M059J (cell line): ENCODE data around the gene FBXW10. TPM values are rescaled to one million over a fixed set of nuclear protein-coding genes. Genes with fewer than 3 reads are reported as not detected.
A peak's percentile ranks its signal among the peaks of the same experiment; 100 is the strongest.
"Not testable (repeated sequence)": the region's sequence is repeated elsewhere in the genome, so short reads cannot be mapped to it uniquely, and the experiment has no call there.

ENCODE experiments used
- DNase-seq: peaks from one replicate; pipeline ENCODE4 v3.0.0-alpha.2; 2012; ENCODE audit warnings: low read depth
- total RNA-seq: library from RNA; depleted of rRNA; stranded (reverse); fragments of >200 nt; shearing (Covaris generic); gene quantifications from 2 replicates; pipeline ENCODE4 v1.2.3, GENCODE V29; 2014

FBXW10 gene
- total RNA-seq, 1 experiment from 2014 or later: 0.07 TPM

GRCh38 chr17:18747501-18747900 is 3.6 kb downstream of the FBXW10 start:
- not testable (repeated sequence) for DNase-seq

- not testable (repeated sequence) for DNase-seq
Measured at GRCh38 chr17:18750242-18750641, 6.4 kb downstream of the FBXW10 start.

- peak; percentile 4 for DNase-seq
Measured at GRCh38 chr17:18753829-18754409, 10.1 kb downstream of the FBXW10 start.

GRCh38 chr17:18755969-18756368 is 12.1 kb downstream of the FBXW10 start:
- not testable (repeated sequence) for DNase-seq

GRCh38 chr17:18757368-18758044 is 13.7 kb downstream of the FBXW10 start:
- DNase-seq: not testable (repeated sequence)

GRCh38 chr17:18758344-18758743 is 14.5 kb downstream of the FBXW10 start:
- DNase-seq: not testable (repeated sequence)

- not testable (repeated sequence) for DNase-seq
Measured at GRCh38 chr17:18760221-18760620, 16.4 kb downstream of the FBXW10 start.

GRCh38 chr17:18770572-18770971 is 26.7 kb downstream of the FBXW10 start:
- DNase-seq: not testable (repeated sequence)

- not testable (repeated sequence) for DNase-seq
Measured at GRCh38 chr17:18771066-18771465, 27.2 kb downstream of the FBXW10 start.

- no peak for DNase-seq
Measured at GRCh38 chr17:18772471-18772870, 28.6 kb downstream of the FBXW10 start.

- DNase-seq: peak; percentile 94
Measured at GRCh38 chr17:18780991-18781718, 37.3 kb downstream of the FBXW10 start, which contains the start of gene TVP23B. Gene TVP23B, plus strand, starts transcription at chr17:18781183. Its CDS starts 111 bp downstream, at chr17:18781294.

GRCh38 chr17:18781805-18782204 is 38.0 kb downstream of the FBXW10 start:
- DNase-seq: not testable (repeated sequence)

GRCh38 chr17:18785933-18786332 is 42.1 kb downstream of the FBXW10 start:
- not testable (repeated sequence) for DNase-seq

GRCh38 chr17:18786890-18787289 is 43.0 kb downstream of the FBXW10 start:
- not testable (repeated sequence) for DNase-seq

- DNase-seq: not testable (repeated sequence)
Measured at GRCh38 chr17:18791402-18791801, 47.5 kb downstream of the FBXW10 start.

GRCh38 chr17:18794841-18795240 is 51.0 kb downstream of the FBXW10 start:
- peak; percentile 19 for DNase-seq

- not testable (repeated sequence) for DNase-seq
Measured at GRCh38 chr17:18796887-18797286, 53.0 kb downstream of the FBXW10 start.

- not testable (repeated sequence) for DNase-seq
Measured at GRCh38 chr17:18803458-18804245, 59.8 kb downstream of the FBXW10 start.

GRCh38 chr17:18815924-18816323 is 72.1 kb downstream of the FBXW10 start:
- not testable (repeated sequence) for DNase-seq

- DNase-seq: peak; percentile 75
Measured at GRCh38 chr17:18816489-18817371, 72.9 kb downstream of the FBXW10 start.

- DNase-seq: peak; percentile 8
Measured at GRCh38 chr17:18821430-18821829, 77.6 kb downstream of the FBXW10 start.
